RPMI7951 (cell line): Measurements from ENCODE around the gene PCBP3. TPM values are rescaled to one million over a fixed set of nuclear protein-coding genes. Genes with fewer than 3 reads are reported as not detected.
"Not testable (repeated sequence)": the region's sequence is repeated elsewhere in the genome, so short reads cannot be mapped to it uniquely, and the experiment has no call there.

ENCODE experiments used
- DNase-seq: peaks from one replicate; pipeline ENCODE4 v3.0.0-alpha.2; 2012; ENCODE audit warnings: low read depth
- total RNA-seq: library from RNA; depleted of rRNA; stranded (reverse); fragments of >200 nt; shearing (Covaris generic); gene quantifications from 2 replicates; pipeline ENCODE4 v1.2.3, GENCODE V29; 2014

PCBP3 gene
- total RNA-seq, 1 experiment from 2014 or later, result 4.0 TPM

- no peak for DNase-seq
These were observed 184.5 kb downstream of the PCBP3 start for GRCh38 chr21:45827881-45828579.

GRCh38 chr21:45828580-45829570 is 185.3 kb downstream of the PCBP3 start:
- DNase-seq, result no peak

GRCh38 chr21:45829668-45830067 is 186.1 kb downstream of the PCBP3 start:
- no peak for DNase-seq

- no peak for DNase-seq
These were observed 186.7 kb downstream of the PCBP3 start for GRCh38 chr21:45830221-45830640.

- DNase-seq, result no peak
These were observed 187.3 kb downstream of the PCBP3 start for GRCh38 chr21:45830720-45831366.

- peak; percentile 35 for DNase-seq
These were observed 188.6 kb downstream of the PCBP3 start for GRCh38 chr21:45831991-45832740.

GRCh38 chr21:45832741-45833235 is 189.3 kb downstream of the PCBP3 start:
- not testable (repeated sequence) for DNase-seq

- no peak for DNase-seq
These were observed 189.9 kb downstream of the PCBP3 start for GRCh38 chr21:45833414-45833813.

- DNase-seq, result no peak
These were observed 190.6 kb downstream of the PCBP3 start for GRCh38 chr21:45834026-45834715.

- DNase-seq, result no peak
These were observed 191.3 kb downstream of the PCBP3 start for GRCh38 chr21:45834821-45835293.

- DNase-seq, result no peak
These were observed 192.1 kb downstream of the PCBP3 start for GRCh38 chr21:45835301-45836267.

GRCh38 chr21:45836268-45836655 is 192.7 kb downstream of the PCBP3 start:
- DNase-seq, result peak; percentile 19

- DNase-seq, result no peak
These were observed 193.5 kb downstream of the PCBP3 start for GRCh38 chr21:45836694-45837670.

GRCh38 chr21:45837936-45838335 is 194.4 kb downstream of the PCBP3 start:
- no peak for DNase-seq

- no peak for DNase-seq
These were observed 195.1 kb downstream of the PCBP3 start for GRCh38 chr21:45838634-45839033.

GRCh38 chr21:45839274-45839673 is 195.7 kb downstream of the PCBP3 start:
- peak; percentile 26 for DNase-seq

- DNase-seq, result no peak
These were observed 197.5 kb downstream of the PCBP3 start for GRCh38 chr21:45841033-45841432.

- no peak for DNase-seq
These were observed 199.9 kb downstream of the PCBP3 start for GRCh38 chr21:45843426-45843825.
